Measurements from ENCODE around the gene GOLT1A.

DNA sequence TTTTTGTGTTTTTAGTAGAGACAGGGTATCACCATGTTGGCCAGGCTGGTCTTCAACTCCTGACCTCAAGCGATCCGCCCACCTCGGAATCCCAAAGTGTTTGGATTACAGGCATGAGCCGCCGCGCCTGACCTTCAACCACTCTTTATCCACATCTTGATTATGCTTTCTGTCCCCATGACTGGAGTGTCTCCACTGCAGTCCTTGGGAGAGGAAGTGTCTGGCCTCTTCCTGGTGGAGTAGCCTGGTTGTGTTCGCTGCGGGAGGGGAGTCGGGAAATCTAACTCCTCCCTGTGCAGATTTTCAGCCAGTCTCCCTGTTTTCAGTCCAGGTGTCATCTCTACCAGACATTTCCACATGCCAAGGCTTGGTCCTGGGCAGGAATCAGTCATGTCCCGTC is 27.2 kb downstream of the GOLT1A start:
- TF ChIP-seq, protein P1, sequence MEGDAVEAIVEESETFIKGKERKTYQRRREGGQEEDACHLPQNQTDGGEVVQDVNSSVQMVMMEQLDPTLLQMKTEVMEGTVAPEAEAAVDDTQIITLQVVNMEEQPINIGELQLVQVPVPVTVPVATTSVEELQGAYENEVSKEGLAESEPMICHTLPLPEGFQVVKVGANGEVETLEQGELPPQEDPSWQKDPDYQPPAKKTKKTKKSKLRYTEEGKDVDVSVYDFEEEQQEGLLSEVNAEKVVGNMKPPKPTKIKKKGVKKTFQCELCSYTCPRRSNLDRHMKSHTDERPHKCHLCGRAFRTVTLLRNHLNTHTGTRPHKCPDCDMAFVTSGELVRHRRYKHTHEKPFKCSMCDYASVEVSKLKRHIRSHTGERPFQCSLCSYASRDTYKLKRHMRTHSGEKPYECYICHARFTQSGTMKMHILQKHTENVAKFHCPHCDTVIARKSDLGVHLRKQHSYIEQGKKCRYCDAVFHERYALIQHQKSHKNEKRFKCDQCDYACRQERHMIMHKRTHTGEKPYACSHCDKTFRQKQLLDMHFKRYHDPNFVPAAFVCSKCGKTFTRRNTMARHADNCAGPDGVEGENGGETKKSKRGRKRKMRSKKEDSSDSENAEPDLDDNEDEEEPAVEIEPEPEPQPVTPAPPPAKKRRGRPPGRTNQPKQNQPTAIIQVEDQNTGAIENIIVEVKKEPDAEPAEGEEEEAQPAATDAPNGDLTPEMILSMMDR (IDR thresholded peaks at IDR 0.05): no peak
- TF ChIP-seq POLR2A (IDR thresholded peaks at IDR 0.05): no peak

All from esophagus squamous epithelium (tissue), 4 donors.